ENCODE results near the gene SEPTIN5.
"Not testable (repeated sequence)": the region's sequence is repeated elsewhere in the genome, so short reads cannot be mapped to it uniquely, and the experiment has no call there.

SEPTIN5 gene

DNA sequence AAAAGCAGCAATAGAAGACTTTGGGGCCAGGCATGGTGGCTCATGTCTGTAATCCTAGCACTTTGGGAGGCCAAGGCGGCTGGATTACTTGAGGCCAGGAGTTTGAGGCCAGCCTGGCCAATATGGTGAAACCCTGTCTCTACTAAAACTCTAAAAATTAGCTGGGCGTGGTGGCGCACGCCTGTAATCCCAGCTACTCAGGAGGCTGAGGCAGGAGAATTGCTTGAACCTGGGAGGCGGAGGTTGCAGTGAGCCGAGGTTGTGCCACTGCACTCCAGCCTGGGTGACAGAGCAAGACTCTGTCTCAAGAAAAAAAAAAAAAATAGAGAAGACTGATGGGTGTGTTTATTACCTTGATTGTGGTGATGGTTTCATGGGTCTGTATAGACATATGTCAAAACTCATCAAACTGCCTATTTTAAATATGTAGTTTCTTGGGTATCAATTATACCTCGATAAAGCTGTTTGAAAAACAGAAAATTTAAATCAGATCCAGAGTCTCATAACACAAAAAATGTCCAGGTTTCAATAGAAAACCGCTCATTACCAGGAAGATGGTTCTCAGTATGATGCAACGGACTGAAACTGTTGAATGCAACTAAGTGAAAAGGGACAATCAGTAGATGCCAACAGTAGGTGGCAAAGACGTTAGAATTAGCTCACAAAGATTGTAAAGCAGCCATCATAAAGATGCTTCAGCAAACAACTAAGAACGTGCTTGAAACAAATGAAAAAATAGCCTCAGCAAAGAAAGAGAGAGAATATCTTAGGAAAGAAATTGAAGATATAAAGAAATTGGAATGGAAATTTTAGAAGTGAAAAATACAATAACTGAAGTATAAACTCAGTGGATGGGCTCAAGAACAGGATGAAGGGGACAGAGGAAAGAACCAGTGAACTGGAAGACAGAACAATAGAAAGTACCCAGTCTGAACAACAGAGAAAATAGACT is 33.1 kb upstream of the SEPTIN5 start:
- no peak for DNase-seq

DNA sequence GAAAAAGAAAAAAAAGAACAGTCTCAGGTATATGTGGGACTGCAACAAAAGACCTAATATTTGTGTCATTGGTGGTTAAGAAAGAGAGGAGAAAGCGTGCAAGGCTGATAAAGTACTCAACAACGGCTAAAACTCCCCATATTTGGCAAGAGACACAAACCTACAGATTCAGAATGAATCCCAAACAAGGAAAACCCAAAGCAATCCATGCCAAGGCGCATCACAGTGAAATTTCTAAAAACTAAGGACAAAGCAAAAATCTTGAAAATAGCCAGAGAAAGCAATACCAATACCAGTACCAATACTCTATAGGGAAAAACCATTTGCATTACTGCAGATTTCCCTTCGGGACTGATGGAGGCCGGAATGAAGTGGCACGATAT is 32.4 kb upstream of the SEPTIN5 start:
- no peak for DNase-seq

DNA sequence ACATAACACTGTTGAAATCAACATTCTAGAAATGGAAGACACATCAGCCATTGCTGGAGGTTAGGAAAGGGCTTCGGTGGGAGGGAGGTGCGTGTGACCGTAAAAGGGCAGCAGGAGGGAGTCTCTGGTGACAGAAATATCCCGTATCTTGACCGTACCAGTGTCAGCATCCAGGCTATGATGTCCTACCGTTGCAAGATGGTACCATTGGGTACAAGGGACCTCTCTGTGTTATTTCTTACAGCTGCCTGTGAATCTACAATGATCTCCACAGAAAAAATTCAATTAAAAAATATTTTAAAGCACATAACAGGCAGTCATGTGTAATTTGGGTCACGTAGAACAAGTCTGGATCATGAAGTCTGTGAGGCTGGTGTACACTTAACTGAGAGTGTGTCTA is 27.4 kb upstream of the SEPTIN5 start:
- DNase-seq = no peak

- DNase-seq = no peak
Observed at GRCh38 chr22:19687561-19688300, 26.6 kb upstream of the SEPTIN5 start.

DNA sequence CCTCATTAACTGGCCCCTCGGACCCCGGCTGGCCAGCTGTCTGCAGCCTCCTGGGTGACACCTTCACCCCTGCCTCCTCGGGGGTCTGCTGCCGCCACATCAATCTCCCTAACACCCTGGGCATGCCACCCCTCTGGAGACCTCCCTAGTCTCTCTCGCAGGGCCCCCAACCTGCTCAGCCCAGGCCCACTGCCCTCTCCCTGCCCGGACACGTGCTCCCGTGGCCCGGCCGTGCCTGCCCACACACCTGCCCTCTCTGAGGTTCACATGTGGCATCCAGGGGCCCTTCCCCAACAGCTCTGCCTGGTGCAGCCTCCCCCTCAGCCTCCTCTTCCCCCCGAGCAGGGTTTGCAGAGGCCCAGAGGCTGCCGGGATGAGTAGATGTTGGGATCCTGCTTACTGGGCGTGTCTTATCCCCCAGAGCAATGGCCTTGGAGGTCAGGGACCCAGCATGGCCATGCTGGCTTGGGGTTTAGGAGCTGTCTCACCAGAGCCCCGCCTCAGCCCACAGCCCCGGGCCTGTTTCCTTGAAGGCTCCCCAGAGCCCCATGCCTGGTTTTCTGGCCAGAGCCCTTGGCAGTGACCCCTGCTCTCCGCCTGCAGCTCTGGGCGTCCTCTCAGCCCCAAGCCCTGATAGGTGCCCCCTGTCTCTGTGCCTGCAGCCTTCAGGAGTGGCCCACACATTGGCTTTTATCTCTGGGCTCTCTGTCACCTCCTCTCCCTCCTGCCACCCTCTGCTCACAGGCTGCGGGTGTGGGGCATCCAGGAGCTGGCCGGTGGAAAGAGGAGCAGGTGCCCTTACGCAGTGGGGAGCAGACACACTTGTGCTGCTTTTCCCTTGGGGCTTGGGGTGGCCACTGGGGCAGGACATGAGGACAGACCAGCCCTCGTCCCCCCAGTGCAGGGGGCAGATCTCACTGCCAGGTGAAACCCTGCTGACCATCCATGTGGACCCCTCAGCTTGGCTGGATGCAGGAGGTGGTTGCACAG is 25.7 kb upstream of the SEPTIN5 start:
- no peak for DNase-seq

- no peak for DNase-seq
Observed at GRCh38 chr22:19689408-19689807, 24.9 kb upstream of the SEPTIN5 start.

GRCh38 chr22:19691007-19691720 is 23.1 kb upstream of the SEPTIN5 start:
- DNase-seq = no peak

GRCh38 chr22:19691721-19692341 is 22.5 kb upstream of the SEPTIN5 start:
- no peak for DNase-seq

GRCh38 chr22:19693581-19693980 is 20.7 kb upstream of the SEPTIN5 start:
- no peak for DNase-seq

DNA sequence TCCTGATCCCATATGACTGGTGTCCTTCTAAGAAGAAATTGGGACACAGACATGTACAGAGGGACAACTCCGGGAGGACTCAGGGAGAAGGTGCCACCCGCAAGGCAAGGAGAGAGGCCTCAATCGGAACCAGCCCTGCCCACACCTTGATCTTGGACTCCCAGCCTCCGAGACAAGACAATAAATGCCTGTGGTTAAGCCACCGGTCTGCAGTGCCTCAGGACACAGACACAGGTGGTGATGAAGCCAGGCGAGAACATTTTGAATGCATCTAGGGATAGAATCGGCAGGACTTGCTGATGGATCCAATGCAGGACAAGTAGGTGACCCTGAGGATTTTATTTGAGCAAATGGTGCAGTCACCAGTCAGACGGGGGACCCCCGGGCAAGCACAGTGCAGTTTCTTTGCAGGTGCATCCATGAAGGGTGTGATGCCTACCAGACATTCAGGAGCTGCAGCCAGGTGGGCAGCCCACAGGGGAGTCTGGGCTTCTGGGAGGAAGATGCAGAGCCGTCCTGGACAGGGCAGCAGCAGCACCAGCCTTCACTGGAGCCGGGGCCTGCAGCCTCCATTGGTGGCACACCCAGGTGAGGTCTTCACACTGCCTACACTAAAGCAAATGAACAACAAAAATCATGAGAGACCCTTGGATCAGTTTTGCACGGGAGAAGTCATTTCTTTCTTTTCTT is 20.2 kb upstream of the SEPTIN5 start:
- DNase-seq = no peak

GRCh38 chr22:19694696-19695095 is 19.6 kb upstream of the SEPTIN5 start:
- DNase-seq = no peak

- DNase-seq = no peak
Observed at GRCh38 chr22:19696504-19697276, 17.6 kb upstream of the SEPTIN5 start.

DNA sequence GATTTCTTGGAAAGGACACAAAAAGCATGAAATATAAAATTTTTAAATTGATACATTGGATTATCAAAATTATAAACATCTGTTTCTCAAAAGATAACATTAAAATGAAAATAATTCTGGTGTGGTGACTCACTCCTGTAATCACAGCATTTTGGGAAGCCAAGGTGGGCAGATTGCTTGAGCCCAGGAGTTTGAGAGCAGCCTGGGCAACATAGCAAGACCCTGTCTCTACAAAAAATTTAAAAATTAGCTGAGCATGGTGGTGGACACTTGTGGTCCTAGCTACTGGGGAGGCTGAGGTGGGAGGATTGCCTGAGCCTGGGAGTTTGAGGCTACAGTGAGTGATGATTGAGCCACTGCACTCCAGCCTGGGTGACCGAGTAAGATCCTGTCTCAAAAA is 16.4 kb upstream of the SEPTIN5 start:
- not testable (repeated sequence) for DNase-seq

- DNase-seq = no peak
Observed at GRCh38 chr22:19700790-19701419, 13.4 kb upstream of the SEPTIN5 start.

DNA sequence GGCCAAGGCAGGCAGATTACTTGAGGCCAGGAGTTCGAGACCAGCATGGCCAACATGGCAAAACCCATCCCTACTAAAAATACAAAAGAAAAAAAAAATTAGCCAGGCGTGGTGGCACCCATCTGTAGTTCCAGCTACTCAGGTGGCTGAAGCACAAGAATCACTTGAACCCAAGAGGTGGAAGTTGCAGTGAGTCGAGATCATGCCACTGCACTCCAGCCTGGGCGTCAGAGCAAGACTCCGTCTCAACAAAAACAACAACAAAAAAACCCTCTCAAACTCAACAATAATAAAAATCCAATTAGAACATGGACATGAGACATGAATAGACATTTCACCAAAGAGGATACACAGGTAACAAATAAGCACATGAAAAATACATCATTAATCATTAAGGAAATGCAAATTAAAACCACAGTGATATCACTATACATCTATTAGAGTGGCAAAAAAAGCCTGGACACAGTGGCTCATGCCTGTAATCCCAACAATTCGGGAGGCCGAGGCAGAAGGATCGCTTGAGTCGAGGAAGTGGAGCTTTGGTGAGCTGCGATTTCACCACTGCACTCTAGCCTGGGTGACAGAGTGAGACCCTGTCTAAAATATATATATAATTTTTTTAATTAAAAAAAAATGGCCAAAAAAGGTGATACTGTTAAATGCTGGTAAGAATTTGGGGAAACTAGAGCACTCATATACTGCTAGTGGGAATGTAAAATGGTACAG is 12.7 kb upstream of the SEPTIN5 start:
- DNase-seq = no peak

- DNase-seq = no peak
Observed at GRCh38 chr22:19703869-19704268, 10.4 kb upstream of the SEPTIN5 start.

DNA sequence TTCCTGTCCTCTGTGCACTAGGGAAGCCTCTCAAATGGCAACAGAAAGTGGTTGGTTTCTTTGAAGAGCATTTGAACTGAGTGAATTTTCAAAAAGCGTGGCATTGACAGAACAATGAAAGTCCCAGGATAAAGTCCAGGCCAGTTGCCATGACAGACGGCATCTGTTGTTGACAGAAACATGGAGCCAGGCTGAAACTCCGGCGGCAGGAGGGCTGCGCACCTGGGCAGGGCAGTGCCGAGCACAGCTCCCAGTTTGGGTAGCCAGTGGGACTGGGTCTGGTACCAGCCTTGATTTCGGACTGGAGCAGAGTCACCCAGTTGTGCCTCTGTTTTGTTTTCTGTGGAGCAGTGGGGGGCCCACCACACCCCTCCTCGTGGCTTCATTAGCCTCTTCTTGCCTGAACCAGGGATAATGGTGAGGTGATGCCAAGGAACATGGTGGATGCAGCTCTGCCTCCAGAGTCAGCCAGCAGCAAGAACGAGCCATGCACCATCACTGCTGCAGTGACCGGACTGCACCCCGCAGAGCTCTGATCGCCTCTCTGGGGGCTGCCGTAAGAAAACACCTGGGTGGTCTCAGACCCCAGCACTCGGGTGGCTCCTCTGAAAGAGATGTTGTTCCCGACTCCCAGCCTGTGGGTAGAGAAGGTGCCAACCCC is 9.8 kb upstream of the SEPTIN5 start:
- DNase-seq = no peak

DNA sequence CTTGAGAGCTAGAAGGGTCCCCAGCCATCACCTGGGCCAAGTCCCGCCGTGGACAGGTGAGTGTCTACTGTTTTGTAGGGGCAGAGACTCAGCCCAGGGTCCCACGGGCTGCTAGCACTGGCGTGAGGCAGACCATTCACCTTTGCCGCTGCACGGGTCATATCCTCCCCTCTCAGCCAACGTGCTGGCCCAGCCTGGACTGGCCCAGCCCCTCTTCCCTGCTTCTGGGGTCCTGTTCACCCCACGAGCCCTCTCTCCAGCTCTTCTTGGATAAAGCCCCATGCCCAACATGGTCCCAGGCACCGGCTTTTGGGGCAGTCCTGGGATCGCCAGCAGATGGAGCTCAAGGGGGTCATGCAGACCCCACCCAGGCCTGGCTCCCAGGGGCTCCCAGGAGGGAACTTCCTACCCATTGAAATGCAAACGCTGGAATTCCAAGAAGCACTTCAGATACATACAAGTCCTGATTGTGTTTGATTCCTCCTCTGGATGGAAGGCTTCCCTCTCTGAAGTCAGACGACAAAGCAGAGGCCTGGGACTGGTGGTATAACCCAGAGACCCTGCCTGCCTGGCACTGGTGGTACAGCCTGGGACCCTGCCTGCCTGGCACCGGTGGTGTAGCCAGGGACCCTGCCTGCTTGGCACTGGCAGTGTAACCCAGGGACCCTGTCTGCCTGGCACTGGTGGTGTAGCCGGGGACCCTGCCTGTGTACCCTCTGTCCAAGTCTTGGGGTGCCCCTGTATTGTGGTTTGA is 8.9 kb upstream of the SEPTIN5 start:
- no peak for DNase-seq

All from NCI-H2081 treated with DMSO at 0.1 percent for 48 hours (cell line).